ENCODE measurements around the gene PCOLCE2. TPM values are rescaled to one million over a fixed set of nuclear protein-coding genes. Genes with fewer than 3 reads are reported as not detected.

Gene PCOLCE2, protein sequence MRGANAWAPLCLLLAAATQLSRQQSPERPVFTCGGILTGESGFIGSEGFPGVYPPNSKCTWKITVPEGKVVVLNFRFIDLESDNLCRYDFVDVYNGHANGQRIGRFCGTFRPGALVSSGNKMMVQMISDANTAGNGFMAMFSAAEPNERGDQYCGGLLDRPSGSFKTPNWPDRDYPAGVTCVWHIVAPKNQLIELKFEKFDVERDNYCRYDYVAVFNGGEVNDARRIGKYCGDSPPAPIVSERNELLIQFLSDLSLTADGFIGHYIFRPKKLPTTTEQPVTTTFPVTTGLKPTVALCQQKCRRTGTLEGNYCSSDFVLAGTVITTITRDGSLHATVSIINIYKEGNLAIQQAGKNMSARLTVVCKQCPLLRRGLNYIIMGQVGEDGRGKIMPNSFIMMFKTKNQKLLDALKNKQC
- 7.5 TPM for polyA plus RNA-seq (2013, experiment 1 of 2; ENCODE audit: insufficient read length)
- 6.5 TPM for polyA plus RNA-seq (2013, experiment 2 of 2; ENCODE audit: insufficient read length)

DNA sequence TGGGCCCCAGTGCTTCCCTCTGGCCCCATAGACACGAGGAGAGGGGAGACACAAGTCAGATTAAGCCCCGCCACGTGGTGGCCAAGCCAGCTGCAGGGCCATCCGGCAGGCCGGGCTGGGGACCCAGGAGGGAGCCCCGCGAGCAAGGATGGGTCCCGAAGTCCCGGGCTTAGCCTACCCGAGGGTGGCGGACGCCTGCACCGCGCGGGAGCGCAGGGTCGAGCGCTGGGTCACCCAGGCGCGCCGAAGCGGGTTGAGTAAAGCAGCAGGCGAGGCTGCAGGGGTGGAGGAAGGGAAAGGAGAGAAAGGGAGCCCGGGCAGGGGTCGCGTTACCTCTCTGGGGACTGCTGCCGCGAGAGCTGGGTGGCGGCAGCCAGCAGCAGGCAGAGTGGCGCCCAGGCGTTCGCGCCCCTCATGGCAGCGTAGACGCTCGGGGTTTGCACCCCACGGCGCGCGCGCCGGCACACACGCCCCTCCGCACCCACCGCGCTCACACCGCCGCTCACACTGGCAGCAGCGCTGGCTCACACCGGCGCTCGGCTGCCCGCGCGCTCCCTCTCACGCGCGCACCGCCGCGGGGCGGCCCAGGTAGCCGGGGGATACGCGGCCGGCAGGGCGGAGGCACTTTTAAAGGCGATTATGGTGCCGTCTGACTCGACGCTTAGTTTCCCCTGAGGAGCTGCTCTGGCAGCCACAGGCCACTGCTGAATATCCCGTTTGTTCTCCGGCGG, at the start of gene PCOLCE2:
Gene PCOLCE2 (minus strand): TSS at position 603 of the 731 bp plus-strand sequence. CDS start 187 bp downstream, at position 416.
- peak; percentile 31 for DNase-seq

DNA sequence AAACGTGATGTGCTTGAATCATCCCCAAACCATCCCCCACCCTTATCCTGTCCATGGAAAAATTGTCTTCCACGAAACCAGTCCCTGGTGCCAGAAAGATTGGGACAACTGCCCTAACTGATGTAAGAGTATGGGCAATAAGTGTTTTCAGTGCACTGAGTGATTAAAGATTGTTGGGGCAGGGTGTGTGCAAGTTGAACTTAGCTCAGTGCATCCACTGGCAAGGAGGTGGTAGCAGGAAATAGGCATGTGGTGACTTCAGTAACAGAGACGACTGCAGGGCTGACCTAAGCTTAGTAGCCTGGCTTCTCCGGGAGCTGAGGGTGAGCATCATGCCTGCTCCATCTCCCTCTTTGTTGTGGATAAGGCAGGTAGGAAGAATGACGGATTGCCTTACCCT, 47.1 kb upstream of the PCOLCE2 start:
- DNase-seq, result no peak

DNA sequence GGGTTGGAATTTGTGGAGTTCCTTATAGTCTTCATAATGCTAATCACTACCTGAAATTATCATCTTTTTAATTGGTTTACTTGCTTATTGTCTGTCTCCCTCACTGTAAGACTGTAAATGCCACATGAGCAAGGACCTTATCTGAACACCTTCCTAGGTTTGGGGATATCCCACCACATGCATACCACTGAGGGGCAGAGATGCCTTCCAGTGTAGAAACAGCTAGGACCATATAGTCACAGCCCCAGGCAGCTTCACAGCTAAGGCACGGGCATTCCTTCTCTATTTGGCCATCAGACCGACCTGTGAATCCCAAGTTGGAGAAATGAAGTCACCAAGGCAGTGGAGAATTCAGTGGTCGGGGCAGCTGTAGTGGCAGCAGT, 46.0 kb upstream of the PCOLCE2 start:
- DNase-seq, result no peak

DNA sequence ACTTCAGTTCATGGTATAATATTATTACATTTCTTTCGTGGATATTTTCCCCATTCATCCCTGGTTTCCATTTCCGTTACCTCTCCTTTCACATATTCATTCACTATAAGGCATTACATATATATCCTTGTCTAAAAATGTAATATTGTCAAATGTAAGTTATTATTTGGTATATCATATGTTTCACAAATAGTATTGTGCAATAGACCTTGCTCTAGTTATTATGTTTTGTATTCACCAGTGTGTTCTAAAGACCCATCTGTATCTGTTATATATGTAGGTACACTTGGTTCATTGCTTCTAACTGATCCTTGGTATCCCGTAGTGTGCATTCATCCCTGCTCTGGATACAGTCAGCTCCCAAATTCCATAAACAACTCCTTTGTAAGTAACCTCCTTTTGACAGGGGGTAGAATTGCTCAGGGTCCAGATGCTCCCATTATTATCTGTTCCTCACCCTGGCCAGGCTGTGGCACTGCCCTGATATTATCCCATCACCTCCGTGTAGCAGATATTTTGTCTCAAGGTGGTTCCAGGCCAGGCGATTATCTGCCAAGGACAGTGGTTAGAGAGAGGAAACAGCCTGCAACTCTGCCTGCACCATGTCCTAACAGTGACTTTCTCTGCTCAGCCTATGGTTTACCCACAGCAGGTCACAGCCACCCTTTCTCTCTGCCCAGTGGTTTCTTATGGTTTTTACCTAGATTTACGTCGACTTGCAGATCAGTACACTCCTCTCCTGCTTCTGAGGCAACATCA, 45.4 kb upstream of the PCOLCE2 start:
- DNase-seq, result no peak

DNA sequence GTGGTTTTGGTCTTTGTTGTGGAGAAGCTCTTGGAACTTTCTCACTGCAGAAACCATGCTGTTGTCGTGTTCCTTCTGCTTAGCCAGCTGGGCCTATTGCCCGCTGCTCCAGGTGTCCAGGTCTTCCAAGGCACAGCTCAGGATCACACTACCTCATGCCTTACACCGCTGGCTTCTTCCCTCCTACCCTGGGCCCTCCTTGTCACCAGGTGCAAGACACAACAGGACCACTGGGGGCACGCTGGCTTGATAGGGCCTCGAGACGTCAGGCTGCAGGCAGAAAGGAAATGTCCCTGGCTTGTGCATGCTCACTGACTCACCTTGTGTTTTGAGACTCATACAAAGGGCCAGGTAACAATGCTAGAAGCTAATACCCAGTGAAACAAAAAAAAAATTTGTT, 42.3 kb upstream of the PCOLCE2 start:
- no peak for DNase-seq

DNA sequence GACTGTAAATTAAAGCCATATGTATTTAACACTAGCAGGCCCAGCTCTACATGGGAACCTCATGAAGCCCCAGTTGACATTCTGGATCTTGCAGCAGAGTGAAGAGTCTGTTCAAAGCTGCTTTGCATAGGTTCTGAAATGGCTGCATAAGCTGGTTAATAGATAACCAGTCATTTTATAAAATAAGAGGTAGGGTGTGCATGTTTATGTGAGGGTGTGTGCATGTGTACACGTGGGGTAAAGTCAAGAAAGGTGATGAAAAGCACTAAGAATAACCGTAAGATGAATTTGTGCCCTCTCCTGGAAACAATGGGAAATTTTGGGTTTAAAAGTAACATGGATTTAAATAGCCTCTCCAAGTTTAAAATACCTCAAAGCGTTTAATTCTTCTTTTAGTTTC, 41.6 kb upstream of the PCOLCE2 start:
- DNase-seq, result no peak

DNA sequence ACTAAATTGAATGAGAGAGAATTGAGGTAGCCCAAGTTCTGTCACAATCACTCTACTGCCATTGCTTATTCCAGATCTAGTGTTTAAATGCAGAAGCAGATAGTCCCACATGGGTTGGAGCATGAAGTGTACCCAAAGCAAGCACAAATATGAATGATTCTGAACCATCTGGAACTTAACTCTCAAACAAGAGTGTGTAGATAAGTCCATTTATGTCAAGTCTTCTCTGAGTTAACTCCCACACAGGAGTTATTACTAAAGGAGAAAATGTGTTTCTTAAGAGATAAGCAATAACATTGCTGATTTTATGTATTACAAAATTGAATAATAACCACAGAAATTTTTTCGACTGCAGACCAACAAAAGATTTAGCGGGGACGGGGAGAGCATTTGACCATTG, 41.0 kb upstream of the PCOLCE2 start:
- no peak for DNase-seq

DNA sequence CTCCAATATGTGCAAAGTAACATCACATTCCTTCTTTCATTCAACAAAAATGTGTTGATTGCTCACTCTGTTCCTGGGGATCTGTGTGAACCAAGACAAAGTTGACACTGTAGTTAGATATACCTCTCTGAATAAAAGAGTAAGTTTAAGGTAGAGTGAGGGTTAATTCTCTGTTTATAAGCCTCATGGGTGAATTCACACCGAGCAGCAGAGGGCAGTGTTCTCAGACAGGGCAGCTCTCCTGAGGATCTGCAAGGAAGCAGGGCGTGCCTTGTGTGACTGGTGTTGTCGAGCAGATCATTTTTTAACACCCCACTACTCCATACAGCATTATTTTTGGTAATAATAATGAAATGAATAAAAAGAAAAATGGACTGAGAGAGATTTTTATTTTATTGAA, 40.2 kb upstream of the PCOLCE2 start:
- peak; percentile 4 for DNase-seq

DNA sequence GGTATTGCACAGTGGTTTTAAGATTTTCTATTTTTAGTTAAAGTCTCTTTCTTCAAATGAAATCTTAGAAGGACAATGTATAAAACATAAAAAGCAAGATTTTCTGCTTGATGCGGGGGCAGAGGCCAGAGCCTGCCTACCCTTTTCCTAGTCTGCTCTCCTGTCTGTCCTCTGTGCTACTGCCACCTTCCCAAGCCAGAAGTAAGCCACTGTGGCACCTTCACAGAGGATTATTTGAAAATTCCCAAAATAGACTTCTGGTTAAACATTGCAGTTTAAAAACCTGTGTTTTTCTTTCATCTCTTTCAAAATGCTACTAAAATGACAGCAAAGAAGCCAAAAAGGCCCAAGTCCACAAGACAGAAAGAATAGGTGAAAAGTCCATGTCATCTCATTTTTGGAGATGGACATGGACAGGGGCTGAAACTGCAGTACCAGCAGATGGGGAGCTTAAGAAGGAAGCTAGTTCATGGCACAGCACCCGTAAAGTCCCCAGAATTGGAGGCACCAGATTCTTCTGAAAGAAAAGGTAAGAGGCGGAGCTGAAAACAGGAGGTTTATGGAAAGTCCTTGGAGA, 37.6 kb upstream of the PCOLCE2 start:
- no peak for DNase-seq

DNA sequence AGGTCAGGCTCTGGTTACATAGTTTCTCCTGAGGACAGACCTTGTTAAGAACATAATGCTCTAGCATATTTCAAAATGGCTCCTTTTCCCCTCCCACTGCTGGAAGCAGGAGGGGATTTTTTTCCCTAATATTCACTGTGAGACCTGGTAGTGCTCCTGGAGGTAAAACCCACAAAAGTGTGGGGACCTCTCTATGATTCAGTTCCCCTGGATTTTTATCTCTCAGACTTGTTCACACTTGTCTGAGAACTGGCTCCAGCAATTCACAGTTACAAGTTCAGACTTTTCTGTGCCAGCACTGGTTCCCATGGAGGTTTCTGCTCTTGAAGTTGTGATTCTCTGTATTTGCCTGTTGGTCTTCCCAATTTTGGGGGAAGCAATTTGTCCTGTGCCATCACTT, 36.3 kb upstream of the PCOLCE2 start:
- DNase-seq, result no peak

DNA sequence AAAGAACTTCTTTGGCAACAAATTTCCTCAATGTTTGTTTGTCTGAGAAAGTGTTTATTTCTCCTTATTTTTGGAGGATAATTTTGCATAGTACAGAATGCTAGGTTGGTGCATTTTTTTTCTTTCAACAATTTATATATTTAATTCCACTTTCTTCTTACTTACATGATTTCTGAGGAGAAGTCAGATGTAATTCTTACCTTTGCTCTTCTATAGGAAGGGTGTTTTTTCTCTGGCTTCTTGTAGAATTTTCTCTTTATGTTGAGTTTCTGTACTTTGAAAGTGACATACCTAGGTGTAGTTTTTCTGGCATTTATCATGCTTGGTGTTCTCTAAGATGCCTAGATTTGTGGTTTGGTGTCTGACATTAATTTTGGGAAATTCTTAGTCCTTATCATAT, 34.8 kb upstream of the PCOLCE2 start:
- no peak for DNase-seq

DNA sequence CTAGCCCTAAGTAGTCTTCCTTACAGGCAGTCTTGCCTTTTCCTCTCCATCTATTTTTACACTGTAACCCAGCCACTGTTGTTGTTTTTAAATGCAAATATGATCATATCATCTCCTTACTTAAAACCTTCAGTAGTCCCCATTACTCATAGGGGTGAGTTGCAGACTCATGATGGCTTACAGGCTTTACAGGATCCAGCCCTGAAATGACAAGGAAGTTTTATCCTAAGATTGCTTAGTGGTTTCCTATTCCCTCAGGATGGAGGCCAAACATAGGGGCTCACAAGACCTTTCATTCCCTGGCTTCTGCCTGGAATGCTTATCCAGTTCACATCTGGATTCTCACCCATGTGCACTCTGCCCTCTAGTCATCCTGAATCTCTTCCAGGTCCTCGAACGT, 27.7 kb upstream of the PCOLCE2 start:
- no peak for DNase-seq

DNA sequence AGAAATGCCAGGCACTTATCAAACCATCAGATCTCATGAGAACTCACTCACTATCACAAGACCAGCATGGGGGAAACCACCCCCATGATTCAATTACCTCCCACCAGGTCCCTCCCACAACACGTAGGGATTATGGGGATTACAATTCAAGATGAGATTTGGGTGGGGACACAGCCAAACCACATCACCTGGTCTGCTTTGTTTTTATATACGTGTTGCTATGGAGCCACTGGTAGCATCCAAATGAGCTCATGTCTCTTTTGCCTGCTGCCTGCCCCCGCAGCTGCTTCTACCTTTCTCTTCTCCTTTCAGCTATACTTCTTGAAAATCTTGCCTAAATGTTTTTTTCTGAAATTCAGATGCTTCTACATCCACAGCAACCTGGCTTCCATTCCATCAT, 26.8 kb upstream of the PCOLCE2 start:
- DNase-seq, result no peak

DNA sequence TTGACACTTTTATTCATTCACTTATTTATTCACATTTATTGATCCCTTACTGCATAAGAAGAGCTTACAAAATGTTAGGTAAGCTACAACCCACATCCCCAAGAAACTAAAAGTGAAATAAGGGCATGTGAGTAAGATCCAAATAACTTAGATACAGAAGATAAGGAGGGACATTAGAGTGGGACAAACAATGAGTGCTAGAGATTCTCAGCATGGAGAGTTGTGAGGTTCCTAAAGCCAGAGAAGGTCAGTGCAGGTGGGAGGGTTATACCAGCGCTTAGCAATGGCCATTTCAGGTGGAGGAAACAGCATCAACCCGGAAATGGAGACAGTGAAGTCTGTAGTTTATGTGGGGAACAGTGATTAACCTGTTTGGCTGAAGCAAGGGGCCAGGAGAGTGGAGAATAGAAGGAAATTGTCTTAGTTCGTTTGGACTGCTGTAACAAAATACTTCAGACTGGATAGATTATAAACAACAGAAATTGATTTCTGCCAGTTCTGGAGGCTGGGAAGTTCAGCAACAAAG, 25.5 kb upstream of the PCOLCE2 start:
- no peak for DNase-seq

DNA sequence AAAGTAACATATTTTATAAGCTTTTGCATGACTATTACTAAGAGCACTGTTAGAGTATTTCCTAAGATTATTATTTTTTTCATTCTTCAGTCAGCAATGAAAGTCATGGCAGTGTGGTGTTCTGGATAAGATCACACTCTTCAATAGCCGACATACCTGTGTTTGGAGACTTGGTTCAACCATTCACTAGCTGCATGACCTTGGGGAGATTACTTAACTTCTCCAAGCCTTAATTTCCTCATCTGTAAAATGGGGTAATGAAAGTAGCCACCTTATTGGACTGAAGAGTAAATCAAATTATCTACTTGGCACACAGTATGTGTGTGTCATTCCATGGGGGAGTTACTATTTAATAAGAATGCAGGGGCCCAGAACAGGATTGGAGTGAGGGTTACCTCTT, 24.5 kb upstream of the PCOLCE2 start:
- no peak for DNase-seq

DNA sequence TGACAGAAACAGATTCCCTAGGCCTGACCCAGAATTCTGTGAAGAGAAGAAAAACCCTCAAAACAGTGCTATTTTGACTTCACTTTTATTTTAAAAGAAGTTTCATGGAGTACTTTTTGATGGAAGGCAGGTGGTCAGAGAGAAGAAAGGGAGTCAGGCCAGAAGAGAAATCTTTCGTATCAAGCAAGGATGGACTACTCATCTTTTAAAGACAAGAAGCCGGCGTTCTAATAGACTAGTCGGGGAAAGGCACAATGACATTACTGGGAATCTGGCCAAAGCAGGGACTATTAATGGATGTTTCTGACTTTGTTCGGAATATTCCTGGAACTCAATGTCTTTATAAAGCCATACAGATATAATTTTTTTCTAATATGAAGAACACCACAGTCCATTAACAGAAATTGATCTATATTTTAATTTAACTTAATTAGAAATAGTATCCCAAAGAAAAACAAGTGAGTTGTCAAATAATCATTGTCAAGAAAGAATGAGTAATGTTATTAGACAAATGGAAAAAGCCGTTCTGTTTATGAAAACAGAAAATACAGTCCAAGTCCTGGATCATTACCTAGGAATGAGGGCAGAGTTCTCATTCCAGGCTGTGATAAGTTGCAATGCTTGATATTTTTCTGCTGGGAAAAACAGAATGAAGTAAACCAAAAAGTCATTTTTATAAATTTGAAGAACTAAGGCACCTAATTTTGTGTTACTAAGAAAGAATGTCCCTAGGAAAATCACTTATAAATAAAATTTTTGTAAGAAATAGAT, 23.7 kb upstream of the PCOLCE2 start:
- DNase-seq, result no peak

DNA sequence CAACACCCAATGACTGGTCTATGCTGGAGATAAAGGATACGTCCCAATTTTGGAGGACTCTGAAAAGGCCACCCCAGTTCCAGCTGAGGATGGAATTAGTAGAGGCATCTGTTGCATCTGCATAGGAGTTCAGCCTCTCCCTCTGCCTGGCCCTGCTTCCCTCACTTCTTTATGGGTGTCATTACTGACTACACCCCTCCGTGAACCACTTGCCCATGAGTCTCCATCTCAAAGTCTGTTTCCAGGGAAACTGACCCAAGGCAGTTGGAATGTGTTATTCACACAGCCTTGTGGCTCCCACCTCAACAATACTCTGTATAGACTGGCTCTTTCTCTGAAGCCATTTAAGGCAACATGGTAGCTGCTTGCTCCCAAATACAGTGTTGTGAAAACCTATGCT, 21.4 kb upstream of the PCOLCE2 start:
- no peak for DNase-seq

DNA sequence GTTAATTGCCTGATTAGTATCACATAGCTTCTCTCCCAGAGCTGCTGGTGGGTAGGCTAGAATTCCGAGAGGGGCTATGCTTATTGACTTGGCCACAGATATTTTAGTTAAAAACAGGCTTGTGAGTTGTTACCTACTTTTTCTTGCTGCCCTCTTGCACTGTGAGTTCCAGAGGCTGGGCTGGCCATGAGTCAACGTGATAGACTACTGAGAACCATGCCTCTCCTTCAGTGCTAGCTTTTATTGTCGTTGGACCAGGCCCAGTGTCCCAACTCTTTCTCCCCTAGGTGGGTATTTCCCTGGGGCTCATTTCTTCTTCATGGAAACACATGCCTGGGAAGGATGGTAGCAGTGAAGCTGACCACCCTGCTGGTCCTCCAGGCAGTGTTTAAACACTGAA, 20.4 kb upstream of the PCOLCE2 start:
- DNase-seq, result no peak

DNA sequence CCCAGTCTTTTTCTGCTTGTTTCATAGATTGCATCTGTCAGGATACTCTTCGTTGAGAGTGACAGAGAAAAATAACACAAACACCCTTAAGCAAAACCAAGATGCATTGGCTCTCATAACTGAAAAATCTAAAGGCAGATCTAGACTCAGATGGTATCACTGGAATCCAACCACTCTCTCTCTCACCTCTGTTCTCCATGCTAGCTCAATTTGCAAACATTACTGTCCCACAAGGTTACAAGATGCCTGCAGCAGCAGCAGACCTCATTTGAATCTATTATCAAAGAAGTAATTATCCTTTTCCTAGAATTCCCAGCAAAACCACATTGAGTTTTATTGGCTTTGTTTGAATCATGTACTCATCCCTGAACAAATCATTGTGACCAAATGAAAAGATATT, 19.1 kb upstream of the PCOLCE2 start:
- DNase-seq, result no peak

DNA sequence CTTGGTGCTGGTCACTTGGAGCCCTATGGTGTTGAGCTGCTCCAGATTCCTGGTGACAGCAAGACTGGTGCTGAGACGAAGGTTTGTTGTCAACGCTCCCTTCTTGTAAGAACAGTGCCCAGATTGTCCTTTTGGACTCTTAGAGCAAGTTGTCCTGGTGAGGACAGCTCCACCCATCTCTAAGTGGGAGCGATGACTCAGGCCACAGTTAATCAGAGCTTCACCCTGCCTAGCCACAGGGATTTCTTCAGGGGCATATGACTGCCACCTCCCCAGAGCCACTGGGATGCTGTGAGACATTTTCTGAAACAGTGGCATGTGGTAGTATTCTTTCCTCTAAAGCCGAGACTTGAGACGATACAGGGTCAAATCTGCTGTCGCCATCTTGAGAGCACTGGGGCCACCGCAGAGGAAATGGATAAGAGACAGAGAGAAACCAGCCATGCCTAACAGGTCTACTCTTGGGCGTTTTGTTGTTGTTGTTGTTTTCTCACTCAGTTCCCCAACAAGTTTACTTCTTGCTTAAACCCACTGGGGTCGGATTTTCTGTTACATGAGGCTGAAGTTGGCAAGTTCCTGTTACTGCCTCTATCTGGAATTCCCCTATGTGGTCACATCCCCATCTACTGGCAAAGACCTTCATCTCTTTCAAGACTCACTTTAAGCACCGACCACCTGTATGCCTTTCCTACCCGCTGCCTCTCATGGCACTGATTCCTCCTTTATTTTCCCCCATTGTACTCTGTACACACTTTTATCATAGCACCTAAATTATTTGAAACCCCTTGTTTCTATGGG, 16.0 kb upstream of the PCOLCE2 start:
- DNase-seq, result peak; percentile 15

DNA sequence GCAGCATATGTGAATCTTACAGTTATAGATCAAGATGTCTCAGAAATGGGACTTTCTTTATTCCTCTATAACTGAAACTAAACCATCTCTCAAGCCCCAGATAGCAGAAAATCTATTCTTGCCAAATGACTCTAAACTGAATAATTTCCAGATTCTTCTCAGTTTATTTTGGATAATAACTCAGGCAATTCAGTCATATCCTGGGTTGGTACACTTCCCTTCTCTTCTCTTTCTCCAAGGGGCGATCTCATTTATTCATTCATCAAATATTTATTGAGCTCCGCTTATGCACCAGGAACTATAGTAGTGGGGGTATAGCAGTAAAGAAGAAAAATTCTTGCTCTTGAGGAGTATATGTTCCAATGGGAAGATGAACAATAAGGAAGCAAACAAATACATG, 13.5 kb upstream of the PCOLCE2 start:
- DNase-seq, result no peak
